Activated CD8-positive, alpha-beta memory T cell treated with anti-CD3 and anti-CD28 coated beads for 4 hours (primary cell): ENCODE data around the gene SRXN1.
"Not testable (repeated sequence)": the region's sequence is repeated elsewhere in the genome, so short reads cannot be mapped to it uniquely, and the experiment has no call there.

ENCODE experiments used
- DNase-seq, 2 donors: peaks; one replicate each; pipeline ENCODE4 v3.0.0-alpha.2; 2020; ENCODE audit warnings: low read depth in 2 of 2

SRXN1 gene

DNA sequence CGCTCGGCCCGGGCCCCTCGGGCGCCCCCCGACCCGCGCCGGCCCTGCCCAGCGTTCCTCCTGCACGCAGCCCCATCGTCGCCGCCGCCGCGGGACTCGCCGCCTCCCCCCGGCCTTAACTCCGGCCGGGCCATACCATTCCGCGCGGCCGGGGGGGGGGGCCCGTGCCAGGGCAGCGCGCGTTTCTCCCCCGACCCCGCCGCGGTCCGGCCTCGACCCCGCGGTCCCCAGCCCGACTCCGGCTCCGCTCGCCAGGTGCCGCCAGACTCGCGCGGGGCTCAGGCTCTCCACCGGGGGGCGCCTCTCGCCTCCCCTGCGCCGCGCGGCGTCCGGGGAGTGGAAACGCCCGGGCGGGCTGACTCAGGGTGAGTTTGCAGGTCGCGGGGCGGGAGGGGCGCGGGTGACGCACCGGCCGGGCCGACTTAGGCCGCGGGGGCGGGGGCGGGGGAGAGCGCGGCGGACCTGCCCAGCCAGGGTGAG lies at the start of gene SRXN1:
Gene SRXN1 (minus strand): TSS at position 91 of the 480 bp plus-strand sequence. CDS start 15 bp downstream, at position 76.
- peak; percentile 69 to 71 for DNase-seq

DNA sequence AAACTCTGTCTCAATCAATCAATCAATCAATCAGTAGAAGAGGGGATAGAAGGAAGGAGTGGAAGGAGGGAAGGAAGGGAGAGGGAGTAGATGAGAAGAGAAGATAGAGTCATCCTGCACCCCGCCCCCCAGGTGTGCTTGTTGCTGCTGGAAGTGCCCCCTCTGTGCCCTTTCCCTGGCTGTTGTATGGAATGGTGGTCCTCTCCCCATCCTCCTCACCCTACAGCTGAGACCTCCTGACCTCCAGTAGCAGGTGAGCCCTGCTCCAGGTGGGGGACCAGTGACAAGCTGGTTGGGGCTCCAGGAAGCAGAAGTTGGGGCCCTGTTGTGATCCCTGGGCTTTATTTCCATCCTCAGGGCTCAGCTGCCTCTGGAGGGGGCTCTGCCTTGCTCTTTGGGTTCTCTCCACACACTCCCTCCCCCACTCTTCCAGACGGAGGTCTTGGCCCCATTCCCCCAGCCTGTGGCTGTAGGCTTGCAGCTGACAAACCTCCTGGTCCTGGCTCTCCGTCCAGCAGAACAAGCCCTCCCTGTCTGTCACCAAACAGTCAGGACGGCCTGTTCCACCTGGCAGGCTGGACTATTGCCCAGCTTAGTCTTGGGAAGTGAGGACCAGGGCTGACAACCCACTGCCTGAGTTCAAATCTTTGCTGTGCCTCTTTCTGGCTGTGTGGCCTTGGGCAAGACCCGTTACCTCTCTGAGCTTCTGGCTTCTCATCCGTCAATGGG lies 48.6 kb upstream of the SRXN1 start:
- no peak for DNase-seq

DNA sequence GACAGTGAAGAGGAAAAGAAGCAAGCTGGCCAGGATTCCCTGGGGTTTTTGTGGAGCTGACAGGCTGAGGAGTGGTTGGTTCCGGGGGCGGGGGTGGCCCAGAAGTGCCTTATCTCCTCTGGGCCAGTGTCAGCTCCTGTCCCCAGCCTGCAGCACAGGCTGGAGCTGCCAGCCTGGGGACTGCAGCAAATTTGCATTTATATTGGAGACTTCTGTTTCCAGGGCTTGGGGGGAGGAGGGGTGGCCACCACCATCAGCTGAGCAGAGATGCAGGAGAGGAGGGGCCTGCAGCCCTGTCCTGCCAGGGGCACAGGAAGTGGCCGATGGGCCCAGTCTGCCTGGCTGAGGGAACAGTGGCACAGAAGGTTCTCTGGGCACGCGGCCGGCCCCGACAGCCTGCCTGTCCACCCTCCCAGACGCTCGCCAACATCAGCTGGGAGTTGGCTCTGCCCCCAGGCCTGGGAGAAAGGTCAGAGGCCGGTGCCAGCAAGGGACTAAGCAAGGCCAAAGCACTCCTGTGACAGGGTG lies 46.9 kb upstream of the SRXN1 start:
- no peak for DNase-seq

DNA sequence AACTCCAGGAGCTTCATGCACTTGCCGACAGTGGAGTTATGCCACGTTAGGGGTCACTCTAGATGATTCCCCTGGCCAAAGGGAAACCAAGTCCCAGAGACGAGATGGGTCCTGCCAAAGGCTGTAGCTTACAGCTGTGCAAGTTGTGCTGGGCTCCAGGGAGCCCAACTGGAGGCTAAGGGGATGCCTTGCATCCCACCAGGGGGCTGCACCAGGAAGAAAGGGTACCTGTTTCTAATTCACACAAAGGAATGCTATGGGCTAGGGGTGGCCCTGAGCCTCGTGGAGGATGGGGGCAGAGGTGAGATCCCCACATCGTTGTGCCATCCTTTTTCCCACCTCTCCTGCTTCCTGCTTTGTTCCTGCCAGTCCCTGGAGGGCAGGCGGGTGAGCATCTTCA lies 46.3 kb upstream of the SRXN1 start:
- DNase-seq, result no peak

DNA sequence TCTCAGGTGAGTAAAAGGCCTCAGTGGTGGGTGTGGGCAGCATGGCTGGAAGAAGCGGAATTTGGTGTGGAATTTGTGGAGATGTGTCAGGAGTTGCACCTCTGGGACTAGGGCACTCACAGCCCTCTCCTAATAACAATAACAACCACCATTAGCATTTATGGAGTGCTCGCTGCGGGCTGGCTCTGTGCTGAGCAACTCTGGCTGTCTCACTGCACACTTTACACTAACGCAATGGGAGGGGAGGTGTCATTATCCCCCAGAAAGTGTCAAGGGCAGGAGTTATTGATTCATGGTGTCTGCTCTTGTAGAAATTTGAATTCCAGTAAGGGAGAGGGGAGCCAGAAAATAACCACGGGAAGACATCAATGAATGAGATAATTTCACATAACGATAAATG lies 45.3 kb upstream of the SRXN1 start:
- DNase-seq, result no peak

DNA sequence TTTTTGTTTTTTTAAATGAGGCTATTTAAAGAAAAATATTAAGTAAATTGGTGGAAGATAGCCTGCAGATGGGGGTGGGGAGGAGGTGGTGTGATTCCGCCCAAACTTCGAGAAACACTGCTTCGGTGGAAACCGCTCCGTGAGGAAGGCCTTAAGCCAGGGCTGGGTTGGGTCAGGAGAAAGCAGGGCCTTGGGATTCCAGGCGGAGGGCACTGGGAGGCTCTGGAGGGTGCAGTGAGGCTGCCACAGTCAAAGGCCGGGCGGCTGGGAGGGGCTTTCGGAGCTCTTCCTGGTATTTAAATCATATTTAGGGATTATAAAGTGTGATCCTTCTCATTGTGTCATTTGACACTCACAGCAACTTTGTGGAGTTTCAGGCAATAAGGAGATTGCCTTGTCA lies 44.8 kb upstream of the SRXN1 start:
- DNase-seq, result no peak

DNA sequence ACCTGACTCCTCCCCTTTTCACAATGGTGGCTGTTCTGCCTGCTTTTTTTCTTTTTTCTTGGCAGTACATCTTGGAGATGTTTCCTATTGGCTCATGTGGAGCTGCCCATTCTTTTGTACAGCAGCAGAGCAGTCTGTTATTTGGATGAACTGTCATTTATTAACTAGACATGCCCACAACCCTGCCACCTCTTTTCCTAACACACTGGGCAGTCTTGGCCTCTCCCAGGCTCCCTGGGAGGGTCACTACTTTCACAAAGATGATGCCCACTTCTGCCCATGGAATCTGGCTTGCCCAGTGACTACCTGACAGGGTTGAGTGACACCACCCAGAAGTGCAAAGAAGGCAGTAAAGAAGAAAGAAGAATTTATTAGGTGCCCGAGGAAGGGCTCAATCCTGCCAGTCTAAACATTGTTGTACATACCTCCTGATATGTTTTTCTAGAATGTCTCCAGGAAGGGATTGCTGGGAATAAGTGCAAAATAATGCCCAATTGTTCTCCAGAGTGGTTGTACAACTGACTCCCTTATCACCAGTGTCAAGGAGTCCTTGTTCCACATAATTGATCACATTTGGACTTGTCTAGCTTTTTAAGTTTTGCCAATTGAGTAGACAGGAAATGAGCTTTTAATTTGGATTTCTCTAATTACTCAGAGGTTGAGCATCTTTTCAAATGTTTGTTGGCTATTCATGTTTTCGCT lies 42.3 kb upstream of the SRXN1 start:
- DNase-seq, result no peak

DNA sequence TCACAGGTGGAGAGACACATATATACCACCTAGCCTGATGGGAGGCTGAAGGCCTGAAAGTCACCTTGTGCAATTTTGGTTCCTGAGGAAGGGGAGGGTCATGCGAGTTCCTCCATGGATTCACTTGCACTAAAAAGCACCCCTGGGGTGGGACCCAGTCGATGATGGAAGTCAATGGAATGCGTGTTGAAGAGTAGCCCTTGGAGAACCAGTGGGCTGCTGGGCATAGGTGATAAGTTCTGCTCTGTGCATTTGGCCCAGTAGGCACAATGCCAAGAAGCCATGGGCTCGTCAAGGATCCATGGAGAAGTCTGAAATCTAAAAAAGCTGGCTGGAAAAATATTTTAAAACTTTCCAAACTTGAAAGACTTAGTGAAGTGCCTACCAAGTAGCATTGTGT lies 41.5 kb upstream of the SRXN1 start:
- no peak for DNase-seq

DNA sequence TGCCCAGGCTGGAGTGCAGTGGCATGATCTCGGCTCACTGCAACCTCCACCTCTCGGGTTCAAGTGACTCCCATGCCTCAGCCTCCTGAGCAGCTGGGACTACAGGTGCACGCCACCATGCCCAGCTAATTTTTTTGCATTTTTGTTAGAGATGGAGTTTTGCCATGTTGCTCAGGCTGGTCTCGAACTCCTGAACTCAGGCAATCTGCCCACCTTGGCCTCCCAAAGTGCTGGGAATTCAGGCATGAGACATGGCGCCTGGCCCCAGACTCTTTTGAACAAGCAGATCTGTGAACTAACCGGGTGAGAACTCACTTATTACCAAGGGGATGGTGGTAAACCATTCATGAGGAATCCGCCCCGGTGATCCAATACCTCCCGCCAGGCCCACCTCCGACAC lies 40.8 kb upstream of the SRXN1 start:
- not testable (repeated sequence) for DNase-seq

DNA sequence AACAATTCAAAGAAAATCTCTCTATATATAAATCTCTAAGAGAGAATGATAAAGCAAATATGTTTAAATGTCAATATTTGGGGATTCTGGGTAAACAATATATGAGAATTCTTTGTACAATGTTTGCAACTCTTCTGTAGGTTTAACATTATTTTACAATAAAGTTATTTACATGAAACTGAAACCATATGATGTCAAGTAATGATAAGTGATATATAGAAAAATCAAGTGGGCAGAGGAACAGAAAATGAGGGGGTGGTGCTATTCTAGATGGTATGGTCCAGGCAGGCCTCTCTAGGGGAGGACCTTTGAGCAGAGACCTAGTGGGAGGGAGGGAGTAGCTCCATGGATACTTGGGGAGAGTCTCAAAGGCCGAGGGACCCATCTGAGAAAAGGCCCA lies 39.0 kb upstream of the SRXN1 start:
- DNase-seq, result no peak

DNA sequence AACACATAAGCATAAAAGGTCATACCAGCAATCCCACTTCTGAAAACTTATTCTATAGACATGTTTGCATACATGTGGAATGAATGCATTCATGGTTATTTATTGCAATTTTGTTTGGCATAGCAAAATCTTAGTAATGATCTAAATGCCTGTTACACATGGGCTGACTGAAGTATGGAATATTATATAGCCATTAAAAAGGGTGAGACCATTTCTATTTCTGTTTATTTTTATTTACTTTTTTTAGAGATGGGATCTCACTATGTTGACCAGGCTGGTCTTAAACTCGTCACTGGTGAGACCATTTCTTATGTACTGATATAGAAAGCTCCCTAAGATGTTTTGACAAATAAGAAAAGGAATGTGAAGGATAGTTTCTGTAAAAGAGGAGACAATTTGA lies 36.9 kb upstream of the SRXN1 start:
- no peak for DNase-seq

DNA sequence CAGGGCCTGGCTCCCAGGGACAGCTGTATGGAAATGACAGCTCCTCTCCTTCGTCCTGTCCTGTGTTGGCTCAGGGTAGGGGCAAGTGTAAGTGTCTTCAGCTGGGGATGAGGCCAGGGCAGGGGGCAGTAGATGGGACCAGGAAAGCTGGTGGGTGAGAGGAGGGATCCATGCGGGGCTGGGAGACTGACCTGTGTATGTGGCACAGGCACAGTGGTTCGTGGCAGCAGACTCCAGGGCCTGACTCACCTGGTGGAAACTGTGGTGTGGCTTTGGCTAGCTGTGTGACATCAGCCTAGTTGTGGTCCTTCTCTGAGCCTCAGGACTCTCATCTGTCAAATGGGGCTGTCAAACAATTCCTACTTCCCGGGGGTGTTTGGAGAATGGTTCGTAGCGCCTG lies 36.3 kb upstream of the SRXN1 start:
- DNase-seq, result no peak

DNA sequence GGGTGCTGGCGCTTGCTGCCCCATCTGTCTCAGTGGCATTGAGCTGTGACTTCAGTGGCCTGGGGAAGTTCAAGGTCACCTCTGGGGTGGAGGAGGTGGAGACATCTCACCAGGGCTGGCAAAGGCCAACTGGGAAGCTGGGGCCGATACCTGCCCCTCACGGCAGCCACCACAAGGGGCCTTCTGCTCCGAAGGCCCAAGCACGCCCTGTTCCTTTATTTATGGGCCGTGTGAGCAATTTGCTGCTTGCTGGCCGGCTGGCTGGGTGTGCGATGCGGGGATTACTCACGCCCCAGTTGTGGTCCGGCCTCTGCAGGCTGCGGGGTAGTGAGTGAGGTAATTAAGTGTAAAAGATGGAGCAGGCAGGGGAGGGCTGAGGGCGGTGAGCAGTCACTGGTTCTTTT lies 35.8 kb upstream of the SRXN1 start:
- no peak for DNase-seq

DNA sequence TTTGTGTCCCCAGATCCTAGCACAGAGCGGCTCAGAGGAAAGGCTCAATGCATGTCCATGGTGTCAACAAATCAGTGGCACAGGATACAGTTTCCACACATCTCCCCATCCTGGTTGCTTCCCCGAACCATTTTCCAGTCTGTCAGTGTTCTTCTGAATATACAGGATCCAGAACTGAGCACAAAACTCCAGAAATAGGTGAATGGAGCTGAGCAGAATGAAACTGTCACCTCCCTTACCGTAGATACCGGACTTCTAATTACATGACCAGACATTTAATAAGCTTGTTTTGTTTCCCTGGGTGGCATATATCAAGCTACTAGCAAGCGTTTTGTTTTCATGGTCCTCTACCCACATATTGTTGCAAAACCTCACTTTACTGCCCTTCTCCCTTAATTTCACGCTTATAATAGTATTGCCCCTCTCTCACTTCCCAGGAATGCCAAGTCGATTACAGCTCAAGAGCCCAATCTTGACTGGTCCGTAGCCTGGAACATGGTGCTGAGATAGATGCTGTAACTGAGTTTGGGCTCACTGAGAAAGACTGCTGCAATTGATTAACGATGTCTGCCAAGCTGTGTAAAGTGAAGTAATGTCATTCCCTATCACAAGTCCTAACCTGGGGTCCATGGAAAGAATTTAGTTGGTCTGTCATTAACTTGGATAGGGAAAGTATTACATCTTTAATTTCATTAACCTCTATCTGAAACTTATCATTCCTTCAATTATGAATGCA lies 34.6 kb upstream of the SRXN1 start:
- DNase-seq, result no peak

DNA sequence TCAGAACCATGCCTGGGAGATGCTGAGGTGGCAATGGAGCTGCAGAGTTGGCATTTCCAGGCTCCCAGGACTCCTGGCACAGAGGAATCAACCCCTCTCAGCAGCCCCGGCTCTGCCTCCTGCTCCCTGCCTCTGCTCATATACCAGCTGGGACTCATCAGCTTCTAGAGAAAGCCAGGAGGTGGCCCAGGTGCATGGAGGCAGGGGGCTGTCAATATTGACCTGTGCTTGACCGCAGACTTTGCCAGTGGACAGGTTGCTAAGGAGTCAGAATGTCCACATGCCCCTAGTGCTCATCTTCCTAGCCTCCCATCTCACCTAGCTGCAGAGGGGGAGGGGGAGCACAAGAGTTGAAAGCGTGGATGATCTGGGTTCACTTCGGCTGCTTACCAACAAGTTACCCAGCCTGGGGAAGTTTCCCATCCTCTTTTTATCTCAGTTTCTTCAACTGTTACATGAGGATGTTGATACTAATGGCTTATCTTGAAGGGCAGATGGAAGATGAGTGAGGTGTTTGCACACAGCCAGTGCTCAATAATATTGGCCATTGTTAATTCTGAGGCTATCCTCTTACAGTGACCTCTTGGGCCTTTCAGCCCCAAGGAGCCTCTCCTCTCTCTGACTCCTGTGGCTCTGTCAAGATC lies 31.8 kb upstream of the SRXN1 start:
- no peak for DNase-seq

DNA sequence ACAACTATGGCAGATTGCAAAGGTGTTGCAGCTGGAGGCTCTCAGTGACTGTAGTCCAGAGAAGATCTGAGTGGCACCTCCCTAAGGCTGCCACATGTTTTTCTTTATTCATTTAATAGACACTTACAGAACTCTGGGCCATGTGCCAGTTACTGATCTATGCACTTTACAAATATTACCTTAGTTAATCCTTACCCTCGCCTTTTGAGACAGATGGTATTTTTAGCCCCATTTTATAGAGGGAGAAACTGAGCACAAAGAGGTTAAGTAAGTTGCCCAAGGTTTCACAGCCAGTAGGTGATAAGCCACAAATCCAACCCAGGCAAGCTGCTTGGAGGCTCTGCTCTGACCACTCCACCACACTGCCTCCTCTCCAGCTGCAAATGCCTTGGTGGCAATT lies 29.1 kb upstream of the SRXN1 start:
- DNase-seq, result no peak

DNA sequence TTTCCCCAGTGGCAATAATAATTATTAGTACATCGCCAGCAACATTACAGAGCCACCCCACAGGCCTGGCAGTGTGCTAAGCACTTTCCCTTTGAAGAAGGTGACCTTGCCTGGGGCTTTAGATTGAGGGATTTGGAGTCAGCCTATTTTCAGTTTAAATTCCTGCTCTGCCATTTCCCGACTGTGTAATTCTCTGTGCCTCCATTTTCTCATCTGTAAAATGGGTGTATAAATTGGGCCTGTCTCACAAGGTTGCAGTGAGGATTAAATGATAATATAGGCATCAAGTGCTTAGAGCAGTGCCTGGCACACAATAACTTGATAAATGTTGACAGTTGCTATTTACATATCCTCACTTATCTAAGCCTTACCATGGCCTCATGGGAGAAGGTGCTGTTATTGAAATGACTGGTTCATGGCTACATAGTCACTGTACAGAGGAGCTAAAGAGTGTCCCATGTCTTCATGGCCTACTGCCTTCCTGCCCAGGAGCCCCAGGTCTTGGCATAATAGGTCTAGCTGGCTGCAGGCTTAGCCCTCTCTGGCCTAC lies 27.7 kb upstream of the SRXN1 start:
- DNase-seq, result no peak

DNA sequence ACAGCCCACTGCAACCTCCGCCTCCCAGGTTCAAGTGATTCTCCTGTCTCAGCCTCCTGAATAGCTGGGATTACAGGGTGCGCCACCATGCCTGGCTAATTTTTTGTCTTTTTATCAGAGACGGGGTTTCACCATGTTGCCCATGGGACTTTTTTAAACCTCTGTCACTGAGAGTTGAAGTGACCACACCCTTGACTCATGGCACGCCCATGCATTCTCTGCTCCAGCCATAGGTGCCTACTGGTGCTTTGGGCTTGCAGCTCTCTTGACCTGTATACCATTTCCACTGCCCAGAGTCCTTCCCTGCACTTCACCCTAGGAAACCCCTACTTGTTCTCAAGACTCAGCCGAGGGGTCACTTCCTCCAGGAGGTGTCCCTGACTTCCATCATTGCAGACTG lies 25.0 kb upstream of the SRXN1 start:
- DNase-seq, result no peak

DNA sequence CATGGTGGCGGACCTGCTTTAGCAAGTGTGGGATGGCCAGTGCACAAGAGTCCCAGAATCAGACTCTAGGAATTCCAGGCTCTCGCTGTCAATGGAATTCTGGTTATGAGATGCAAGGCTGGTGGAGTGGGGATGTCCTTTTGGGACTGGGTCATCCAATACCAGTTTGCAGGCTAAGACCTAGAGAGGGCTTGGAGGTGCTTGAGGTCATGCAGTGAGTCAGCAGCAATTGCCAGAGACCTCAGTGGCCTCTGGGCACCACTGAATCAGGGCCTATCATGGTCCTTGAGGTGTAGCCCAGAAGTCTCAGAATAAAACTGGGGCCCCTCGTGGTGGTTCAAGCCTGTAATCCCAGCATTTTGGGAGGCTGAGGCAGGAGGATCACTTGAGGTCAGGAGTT lies 24.0 kb upstream of the SRXN1 start:
- no peak for DNase-seq

DNA sequence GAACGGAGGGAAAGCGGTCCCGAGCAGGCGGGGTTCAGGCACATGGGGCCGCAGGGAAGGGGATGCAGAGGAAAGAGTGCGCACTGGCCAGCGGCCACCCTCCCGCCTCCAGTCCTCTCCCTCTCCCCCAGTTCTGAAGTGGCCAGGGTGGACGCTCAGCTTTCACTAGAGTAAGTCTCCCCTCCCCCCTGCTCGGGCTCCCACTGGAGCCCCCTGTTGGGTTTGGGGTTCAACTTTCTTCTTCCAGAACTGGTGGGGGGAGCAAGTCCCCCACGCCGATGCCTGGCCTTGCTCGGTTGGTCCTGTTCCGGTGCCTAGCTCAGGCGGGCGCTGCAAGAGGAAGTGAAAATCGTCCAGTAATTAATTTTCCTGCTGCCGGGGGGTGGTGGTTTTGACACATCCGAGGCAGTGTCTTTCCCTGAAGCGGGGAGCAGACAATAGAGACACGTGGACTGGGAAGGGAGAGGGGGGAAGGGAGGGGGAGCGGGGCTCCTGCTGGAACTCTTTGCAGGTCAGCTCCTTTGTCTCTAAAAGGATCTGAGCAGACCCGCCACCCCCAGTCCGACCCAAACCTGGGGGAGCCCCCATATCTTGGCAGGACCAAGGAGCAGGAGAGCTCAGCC lies 23.4 kb upstream of the SRXN1 start:
- DNase-seq, result no peak
